ENCODE measurements around the gene CTDP1.

Gene CTDP1

DNA sequence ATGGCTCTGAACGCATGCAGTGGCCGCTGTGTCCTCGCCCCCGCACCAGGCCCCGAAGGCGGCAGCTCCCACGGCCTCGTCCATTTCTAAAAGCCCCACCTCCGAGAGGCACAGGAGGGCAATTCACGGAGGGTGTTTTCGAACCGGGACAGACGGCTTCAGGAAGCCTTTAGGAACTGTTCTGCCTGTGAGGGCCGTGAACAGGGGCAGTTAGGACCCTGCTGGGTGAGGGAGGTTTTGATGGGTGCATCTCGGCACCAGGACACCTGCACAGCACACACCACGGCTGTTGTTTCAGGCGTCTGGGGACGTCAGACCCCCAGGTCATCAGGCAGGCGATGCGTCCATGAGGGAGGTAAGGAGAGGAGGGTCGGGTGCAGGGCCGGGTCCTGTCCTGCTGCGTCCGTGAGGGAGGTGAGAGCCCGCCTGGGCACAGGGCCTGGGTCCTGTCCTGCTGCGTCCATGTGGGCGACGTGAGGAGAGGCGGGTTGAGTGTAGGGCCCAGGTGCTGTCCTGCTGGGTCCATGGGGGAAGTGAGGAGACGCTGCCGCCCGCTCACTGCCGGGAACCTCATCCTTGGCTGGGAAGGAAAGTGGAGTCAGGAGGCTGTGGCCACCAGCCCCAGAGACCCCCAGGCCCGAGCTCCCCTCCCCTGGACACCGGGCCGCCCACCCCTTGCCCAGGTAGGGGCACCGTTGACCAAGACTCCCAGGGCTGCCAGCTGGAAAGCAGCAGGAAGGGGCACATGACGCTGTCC, 92.7 kb downstream of the CTDP1 start:
- TF ChIP-seq ISL1 (CRISPR knock-in tag; IDR thresholded peaks at IDR 0.05) (no peak), GLIS3 (CRISPR knock-in tag; IDR thresholded peaks at IDR 0.05) (no peak), SNAI2 (CRISPR knock-in tag; IDR thresholded peaks at IDR 0.05) (no peak), PPARA (CRISPR knock-in tag; IDR thresholded peaks at IDR 0.05; ENCODE audit: borderline replicate concordance) (no peak), ZFP30 (CRISPR knock-in tag; IDR thresholded peaks at IDR 0.05) (no peak), TCF4 (CRISPR knock-in tag; IDR thresholded peaks at IDR 0.05; ENCODE audit: borderline replicate concordance) (no peak), ZNF70 (CRISPR knock-in tag; IDR thresholded peaks at IDR 0.05) (no peak), CSDC2 (CRISPR knock-in tag; IDR thresholded peaks at IDR 0.05) (no peak), ARNTL (CRISPR knock-in tag; IDR thresholded peaks at IDR 0.05; ENCODE audit: borderline replicate concordance, low read depth) (no peak), ZNF565 (CRISPR knock-in tag; conservative IDR thresholded peaks at IDR 0.05; ENCODE audit: low read depth) (no peak), ZNF8 (CRISPR knock-in tag; IDR thresholded peaks at IDR 0.05) (no peak), RARB (CRISPR knock-in tag; IDR thresholded peaks at IDR 0.05) (no peak), TOX (CRISPR knock-in tag; IDR thresholded peaks at IDR 0.05; ENCODE audit: borderline replicate concordance) (no peak), BACH2 (CRISPR knock-in tag; IDR thresholded peaks at IDR 0.05; ENCODE audit: borderline replicate concordance) (no peak)
- TF ChIP-seq, protein P1, sequence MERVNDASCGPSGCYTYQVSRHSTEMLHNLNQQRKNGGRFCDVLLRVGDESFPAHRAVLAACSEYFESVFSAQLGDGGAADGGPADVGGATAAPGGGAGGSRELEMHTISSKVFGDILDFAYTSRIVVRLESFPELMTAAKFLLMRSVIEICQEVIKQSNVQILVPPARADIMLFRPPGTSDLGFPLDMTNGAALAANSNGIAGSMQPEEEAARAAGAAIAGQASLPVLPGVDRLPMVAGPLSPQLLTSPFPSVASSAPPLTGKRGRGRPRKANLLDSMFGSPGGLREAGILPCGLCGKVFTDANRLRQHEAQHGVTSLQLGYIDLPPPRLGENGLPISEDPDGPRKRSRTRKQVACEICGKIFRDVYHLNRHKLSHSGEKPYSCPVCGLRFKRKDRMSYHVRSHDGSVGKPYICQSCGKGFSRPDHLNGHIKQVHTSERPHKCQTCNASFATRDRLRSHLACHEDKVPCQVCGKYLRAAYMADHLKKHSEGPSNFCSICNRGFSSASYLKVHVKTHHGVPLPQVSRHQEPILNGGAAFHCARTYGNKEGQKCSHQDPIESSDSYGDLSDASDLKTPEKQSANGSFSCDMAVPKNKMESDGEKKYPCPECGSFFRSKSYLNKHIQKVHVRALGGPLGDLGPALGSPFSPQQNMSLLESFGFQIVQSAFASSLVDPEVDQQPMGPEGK (CRISPR knock-in tag; IDR thresholded peaks at IDR 0.05; ENCODE audit: borderline replicate concordance), result no peak
- TF ChIP-seq, protein P2, sequence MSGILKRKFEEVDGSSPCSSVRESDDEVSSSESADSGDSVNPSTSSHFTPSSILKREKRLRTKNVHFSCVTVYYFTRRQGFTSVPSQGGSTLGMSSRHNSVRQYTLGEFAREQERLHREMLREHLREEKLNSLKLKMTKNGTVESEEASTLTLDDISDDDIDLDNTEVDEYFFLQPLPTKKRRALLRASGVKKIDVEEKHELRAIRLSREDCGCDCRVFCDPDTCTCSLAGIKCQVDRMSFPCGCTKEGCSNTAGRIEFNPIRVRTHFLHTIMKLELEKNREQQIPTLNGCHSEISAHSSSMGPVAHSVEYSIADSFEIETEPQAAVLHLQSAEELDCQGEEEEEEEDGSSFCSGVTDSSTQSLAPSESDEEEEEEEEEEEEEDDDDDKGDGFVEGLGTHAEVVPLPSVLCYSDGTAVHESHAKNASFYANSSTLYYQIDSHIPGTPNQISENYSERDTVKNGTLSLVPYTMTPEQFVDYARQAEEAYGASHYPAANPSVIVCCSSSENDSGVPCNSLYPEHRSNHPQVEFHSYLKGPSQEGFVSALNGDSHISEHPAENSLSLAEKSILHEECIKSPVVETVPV (CRISPR knock-in tag; IDR thresholded peaks at IDR 0.05), result no peak
- TF ChIP-seq, protein P3, sequence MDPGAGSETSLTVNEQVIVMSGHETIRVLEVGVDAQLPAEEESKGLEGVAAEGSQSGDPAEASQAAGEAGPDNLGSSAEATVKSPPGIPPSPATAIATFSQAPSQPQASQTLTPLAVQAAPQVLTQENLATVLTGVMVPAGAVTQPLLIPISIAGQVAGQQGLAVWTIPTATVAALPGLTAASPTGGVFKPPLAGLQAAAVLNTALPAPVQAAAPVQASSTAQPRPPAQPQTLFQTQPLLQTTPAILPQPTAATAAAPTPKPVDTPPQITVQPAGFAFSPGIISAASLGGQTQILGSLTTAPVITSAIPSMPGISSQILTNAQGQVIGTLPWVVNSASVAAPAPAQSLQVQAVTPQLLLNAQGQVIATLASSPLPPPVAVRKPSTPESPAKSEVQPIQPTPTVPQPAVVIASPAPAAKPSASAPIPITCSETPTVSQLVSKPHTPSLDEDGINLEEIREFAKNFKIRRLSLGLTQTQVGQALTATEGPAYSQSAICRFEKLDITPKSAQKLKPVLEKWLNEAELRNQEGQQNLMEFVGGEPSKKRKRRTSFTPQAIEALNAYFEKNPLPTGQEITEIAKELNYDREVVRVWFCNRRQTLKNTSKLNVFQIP (CRISPR knock-in tag; IDR thresholded peaks at IDR 0.05; ENCODE audit: borderline replicate concordance, low read depth), result no peak
- TF ChIP-seq, protein P4, sequence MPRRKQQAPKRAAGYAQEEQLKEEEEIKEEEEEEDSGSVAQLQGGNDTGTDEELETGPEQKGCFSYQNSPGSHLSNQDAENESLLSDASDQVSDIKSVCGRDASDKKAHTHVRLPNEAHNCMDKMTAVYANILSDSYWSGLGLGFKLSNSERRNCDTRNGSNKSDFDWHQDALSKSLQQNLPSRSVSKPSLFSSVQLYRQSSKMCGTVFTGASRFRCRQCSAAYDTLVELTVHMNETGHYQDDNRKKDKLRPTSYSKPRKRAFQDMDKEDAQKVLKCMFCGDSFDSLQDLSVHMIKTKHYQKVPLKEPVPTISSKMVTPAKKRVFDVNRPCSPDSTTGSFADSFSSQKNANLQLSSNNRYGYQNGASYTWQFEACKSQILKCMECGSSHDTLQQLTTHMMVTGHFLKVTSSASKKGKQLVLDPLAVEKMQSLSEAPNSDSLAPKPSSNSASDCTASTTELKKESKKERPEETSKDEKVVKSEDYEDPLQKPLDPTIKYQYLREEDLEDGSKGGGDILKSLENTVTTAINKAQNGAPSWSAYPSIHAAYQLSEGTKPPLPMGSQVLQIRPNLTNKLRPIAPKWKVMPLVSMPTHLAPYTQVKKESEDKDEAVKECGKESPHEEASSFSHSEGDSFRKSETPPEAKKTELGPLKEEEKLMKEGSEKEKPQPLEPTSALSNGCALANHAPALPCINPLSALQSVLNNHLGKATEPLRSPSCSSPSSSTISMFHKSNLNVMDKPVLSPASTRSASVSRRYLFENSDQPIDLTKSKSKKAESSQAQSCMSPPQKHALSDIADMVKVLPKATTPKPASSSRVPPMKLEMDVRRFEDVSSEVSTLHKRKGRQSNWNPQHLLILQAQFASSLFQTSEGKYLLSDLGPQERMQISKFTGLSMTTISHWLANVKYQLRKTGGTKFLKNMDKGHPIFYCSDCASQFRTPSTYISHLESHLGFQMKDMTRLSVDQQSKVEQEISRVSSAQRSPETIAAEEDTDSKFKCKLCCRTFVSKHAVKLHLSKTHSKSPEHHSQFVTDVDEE (CRISPR knock-in tag; IDR thresholded peaks at IDR 0.05), result no peak
- ATAC-seq, result no peak; the same call in 2 of the 3 replicates

DNA sequence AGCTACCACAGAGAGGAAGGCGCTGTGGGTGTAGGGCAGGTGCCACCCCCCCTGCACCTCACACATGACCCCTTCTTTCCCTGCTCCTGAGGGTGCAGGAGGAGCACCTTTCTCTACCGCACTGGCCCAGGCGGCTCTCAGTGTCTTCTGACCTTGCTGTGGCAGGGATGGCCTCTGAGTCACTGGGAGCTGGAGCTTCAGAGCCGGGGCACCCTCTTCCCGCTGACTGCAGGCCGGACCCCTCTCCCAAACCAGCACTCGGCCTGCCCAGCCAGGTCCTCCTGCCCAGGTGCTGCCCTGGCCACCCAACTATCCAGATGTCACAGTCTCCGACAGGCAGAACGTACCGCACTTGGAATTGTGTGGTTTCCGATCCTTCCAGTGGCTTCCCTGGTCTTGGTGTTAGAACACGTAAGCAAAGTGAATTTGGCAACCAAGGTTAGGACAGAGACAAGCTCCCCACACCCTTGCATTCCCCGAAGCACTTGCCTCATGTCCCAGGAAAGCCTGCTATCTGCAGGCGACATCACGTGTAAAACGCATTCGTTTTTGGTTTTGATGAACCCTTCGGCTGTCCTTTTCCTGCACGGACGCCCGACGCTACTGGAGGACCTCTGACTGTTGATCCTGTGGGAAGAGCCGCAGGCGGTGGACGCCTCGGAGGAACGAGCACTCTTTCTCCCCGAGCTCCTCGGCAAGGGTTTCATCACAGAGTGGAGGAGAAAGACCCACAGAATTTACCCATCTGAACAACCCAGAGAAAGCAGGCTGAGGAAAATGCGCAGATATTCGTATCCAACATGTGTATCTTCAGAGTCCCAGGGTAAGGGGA, 93.5 kb downstream of the CTDP1 start:
- no peak for ATAC-seq
- TF ChIP-seq, protein P3 (CRISPR knock-in tag; IDR thresholded peaks at IDR 0.05; ENCODE audit: borderline replicate concordance, low read depth), result no peak
- TF ChIP-seq, protein P1 (CRISPR knock-in tag; IDR thresholded peaks at IDR 0.05; ENCODE audit: borderline replicate concordance), result no peak
- TF ChIP-seq ZNF565 (CRISPR knock-in tag; conservative IDR thresholded peaks at IDR 0.05; ENCODE audit: low read depth), result no peak
